ENCODE measurements around the gene GNAQ. TPM values are rescaled to one million over a fixed set of nuclear protein-coding genes. Genes with fewer than 3 reads are reported as not detected.

The GNAQ gene
- total RNA-seq, 1 experiment from 2014 or later, result 0.51 TPM

DNA sequence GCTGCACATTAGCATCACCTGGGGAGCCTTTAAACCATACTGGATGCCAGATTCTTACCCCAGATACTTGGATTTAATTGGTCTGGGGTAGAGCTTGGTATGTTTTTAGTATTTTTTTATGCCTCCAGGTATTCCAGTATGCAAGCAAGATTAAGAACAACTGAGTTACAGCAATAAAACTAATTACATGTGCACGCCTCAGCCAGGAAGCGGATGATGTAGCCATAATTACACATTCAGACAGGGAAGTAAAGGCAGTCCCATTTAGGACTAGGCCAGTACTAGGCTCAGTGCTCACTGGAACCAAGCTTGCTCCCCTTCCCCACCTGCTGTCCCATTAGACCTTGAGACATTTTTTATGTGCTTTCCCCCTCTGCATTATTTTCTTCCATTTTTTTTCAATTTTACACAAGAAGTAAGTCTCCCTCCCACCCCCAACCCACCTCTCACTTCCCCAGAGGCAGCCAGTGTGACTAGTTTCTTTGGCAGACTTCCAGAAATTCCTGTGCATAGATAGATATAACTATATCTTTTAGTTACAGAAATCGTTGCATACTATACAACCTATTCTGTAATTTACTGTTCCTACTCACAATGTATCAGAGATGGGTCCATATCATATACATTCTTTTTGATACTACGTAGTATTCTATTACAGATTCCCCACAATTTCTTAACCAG lies 7.1 kb upstream of the GNAQ start:
- ATAC-seq (no peak), DNase-seq (peak; percentile 36)
- H3K4me1 ChIP-seq (ENCODE audit: insufficient read depth, low read length), result peaks cover 7% of the 10 kb centered on the region; the same call in 1 of the 2 replicates
- no peak overlapping the region for H2AFZ ChIP-seq (ENCODE audit: low read length)
- no peaks in the 10 kb centered on the region for H3F3A ChIP-seq (ENCODE audit: low read length, unreplicated experiment)
- intact Hi-C loops (cut with micrococcal nuclease), result loop anchor here (10.0 kb wide), 1 partner anchor 176 kb away; no protein-coding TSS in a partner anchor
- H3K9me3 ChIP-seq (ENCODE audit: low read length), result no peaks in the 10 kb centered on the region
- H3K27me3 ChIP-seq (ENCODE audit: low read length), result no peaks in the 10 kb centered on the region
- H3K36me3 ChIP-seq (ENCODE audit: low read depth, low read length), result no peaks in the 10 kb centered on the region
- no peak overlapping the region for H3K4me3 ChIP-seq (ENCODE audit: low read length)
- no peaks in the 10 kb centered on the region for H3K79me2 ChIP-seq (ENCODE audit: low read length)
- POLR2A ChIA-PET (ENCODE audit: unreplicated experiment), result no interaction called here
- no peak overlapping the region for H3K27ac ChIP-seq (ENCODE audit: low read length)
- no peak overlapping the region for H3K9ac ChIP-seq (ENCODE audit: low read length)
- TF ChIP-seq, protein P1, sequence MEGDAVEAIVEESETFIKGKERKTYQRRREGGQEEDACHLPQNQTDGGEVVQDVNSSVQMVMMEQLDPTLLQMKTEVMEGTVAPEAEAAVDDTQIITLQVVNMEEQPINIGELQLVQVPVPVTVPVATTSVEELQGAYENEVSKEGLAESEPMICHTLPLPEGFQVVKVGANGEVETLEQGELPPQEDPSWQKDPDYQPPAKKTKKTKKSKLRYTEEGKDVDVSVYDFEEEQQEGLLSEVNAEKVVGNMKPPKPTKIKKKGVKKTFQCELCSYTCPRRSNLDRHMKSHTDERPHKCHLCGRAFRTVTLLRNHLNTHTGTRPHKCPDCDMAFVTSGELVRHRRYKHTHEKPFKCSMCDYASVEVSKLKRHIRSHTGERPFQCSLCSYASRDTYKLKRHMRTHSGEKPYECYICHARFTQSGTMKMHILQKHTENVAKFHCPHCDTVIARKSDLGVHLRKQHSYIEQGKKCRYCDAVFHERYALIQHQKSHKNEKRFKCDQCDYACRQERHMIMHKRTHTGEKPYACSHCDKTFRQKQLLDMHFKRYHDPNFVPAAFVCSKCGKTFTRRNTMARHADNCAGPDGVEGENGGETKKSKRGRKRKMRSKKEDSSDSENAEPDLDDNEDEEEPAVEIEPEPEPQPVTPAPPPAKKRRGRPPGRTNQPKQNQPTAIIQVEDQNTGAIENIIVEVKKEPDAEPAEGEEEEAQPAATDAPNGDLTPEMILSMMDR (conservative IDR thresholded peaks at IDR 0.05; ENCODE audit: low read depth, low read length), result no peak
- no peak for TF ChIP-seq EZH2phosphoT487 (IDR thresholded peaks at IDR 0.05; ENCODE audit: borderline replicate concordance, low read length)
- no peak for TF ChIP-seq EZH2 (IDR thresholded peaks at IDR 0.05; ENCODE audit: low read length, unreplicated experiment)
- BruUV-seq (replicated peaks), result no TSS peak
- no peaks in the 10 kb centered on the region for H4K20me1 ChIP-seq (ENCODE audit: low read length)
- CTCF ChIA-PET, result no interaction called here
- no peak overlapping the region for H3K4me2 ChIP-seq (ENCODE audit: low read length)
- no peaks in the 10 kb centered on the region for H3K9me2 ChIP-seq (replicated peaks; ENCODE audit: low read length)

DNA sequence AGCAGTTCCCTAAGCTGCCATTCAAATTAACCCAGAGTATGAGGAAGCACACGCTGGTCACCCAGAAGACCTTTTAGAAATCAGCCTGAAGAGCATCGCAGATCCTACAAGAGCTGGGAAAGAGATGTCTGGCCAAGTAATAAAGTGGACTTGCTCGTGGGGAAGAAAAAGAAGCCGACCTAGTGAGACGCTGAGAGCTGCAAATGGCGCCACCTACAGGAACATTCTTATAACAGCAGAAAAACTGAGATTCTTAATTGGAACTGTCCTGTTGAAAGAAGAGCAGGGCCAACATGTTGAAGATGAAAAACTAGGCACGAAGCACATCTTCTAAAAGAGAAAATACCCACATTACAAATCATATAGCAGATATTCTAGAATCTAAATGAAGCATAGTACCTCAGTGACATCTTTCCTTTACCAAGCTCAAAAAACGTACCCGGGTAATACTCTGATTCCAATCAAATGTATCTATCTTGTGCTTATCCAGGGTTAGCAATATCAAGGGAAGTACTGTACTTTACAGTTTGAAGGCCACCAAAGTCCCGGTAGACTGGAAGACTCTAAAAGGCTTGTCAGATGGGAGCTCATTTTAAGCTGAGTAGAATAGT lies 3.9 kb upstream of the GNAQ start:
- Histone ChIP-seq H3K9me2 (replicated peaks; ENCODE audit: low read length) (no peaks in the 10 kb centered on the region), H3K9me3 (ENCODE audit: low read length) (no peaks in the 10 kb centered on the region), H3K27ac (ENCODE audit: low read length) (no peak overlapping the region), H3K9ac (ENCODE audit: low read length) (no peak overlapping the region), H3K79me2 (ENCODE audit: low read length) (peaks cover 5% of the 10 kb centered on the region), H3K4me3 (ENCODE audit: low read length) (peak overlapping the region; percentile 35; the same call in 1 of the 2 replicates), H2AFZ (ENCODE audit: low read length) (peak overlapping the region; percentile 67), H3K4me2 (ENCODE audit: low read length) (peak overlapping the region; percentile 73), H3K4me1 (ENCODE audit: insufficient read depth, low read length) (peaks cover 9% of the 10 kb centered on the region; the same call in 1 of the 2 replicates), H3K36me3 (ENCODE audit: low read depth, low read length) (no peaks in the 10 kb centered on the region), H4K20me1 (ENCODE audit: low read length) (no peaks in the 10 kb centered on the region), H3K27me3 (ENCODE audit: low read length) (no peaks in the 10 kb centered on the region), H3F3A (ENCODE audit: low read length, unreplicated experiment) (no peaks in the 10 kb centered on the region)
- DNase-seq (peak; percentile 74), ATAC-seq (peak; percentile 7; the same call in 1 of the 2 replicates)
- ChIA-PET POLR2A (ENCODE audit: unreplicated experiment) (no interaction called here), CTCF (interaction anchor here (0.7 kb wide), 1 partner anchor 31 kb away, joined by 3 read pairs; no protein-coding TSS in a partner anchor)
- no TSS peak for BruUV-seq (replicated peaks)
- intact Hi-C loops (cut with micrococcal nuclease), result loop anchor here (2.0 to 10.0 kb wide), 2 partner anchors 85 to 179 kb away; no protein-coding TSS in a partner anchor
- no peak for TF ChIP-seq EZH2phosphoT487 (IDR thresholded peaks at IDR 0.05; ENCODE audit: borderline replicate concordance, low read length)
- TF ChIP-seq, protein P1 (conservative IDR thresholded peaks at IDR 0.05; ENCODE audit: low read depth, low read length), result peak; percentile 78
